PC-3 (cell line): Measurements from ENCODE around the gene KIDINS220.

ENCODE experiments used
- EZH2phosphoT487 ChIP-seq: fragments of 300-600 bp; sonication (generic); IDR thresholded peaks from 2 replicates; pipeline ENCODE4 v1.6.1; 2018; ENCODE audit warnings: mild to moderate bottlenecking, antibody characterized with exemption, low read length, borderline replicate concordance
- TF ChIP-seq, protein P1 (sequence below): fragments of 300-600 bp; sonication (generic); conservative IDR thresholded peaks from 2 replicates; pipeline ENCODE4 v1.5.1; 2017; ENCODE audit warnings: antibody characterized with exemption, low read depth, mild to moderate bottlenecking, low read length

DNA sequence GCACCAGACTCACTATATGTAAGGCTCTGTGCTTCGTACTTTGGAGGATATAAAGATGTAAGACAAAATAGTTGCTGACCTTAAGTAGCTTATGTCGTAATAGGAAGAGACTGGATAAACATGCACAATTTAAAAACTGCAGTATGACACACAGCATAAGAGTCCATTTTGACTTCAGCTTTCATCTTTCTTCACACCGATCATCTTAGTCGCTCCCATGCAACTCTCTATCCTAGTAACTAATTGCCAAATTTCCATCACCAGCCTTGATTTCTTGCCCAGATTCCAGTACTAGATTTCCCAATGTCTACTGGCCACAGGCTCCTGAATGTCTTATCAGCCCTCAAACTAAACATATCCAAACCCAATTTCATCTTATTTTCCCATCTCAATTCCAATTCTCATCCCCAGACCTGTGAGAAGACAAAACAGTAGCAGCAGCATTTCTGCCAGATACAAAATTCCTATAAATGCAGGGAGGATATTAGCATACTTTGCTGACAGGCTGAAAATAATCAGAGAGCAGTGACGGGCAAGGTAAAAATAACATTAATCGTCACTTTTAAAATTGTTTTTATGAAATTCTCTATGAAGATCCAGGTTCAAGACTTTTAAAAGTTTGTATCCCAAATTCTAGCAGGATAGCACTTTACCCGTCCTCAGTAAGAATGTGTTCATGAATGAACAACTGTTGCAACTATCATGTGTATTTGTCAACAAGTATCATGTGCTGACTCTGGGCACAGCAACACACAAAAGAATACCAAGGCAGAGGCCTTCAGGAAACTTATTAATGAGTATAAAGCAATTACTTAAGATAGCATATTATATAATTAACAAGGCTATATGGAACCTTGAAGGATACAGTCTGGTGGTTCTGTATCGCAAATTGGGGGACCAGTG lies 42.2 kb downstream of the KIDINS220 start:
- TF ChIP-seq, protein P1, sequence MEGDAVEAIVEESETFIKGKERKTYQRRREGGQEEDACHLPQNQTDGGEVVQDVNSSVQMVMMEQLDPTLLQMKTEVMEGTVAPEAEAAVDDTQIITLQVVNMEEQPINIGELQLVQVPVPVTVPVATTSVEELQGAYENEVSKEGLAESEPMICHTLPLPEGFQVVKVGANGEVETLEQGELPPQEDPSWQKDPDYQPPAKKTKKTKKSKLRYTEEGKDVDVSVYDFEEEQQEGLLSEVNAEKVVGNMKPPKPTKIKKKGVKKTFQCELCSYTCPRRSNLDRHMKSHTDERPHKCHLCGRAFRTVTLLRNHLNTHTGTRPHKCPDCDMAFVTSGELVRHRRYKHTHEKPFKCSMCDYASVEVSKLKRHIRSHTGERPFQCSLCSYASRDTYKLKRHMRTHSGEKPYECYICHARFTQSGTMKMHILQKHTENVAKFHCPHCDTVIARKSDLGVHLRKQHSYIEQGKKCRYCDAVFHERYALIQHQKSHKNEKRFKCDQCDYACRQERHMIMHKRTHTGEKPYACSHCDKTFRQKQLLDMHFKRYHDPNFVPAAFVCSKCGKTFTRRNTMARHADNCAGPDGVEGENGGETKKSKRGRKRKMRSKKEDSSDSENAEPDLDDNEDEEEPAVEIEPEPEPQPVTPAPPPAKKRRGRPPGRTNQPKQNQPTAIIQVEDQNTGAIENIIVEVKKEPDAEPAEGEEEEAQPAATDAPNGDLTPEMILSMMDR: no peak
- no peak for TF ChIP-seq EZH2phosphoT487
